Ishikawa (cell line): ENCODE data around the gene TREML4.

Source experiments
- CEBPB ChIP-seq: IDR thresholded peaks from 2 replicates; pipeline ENCODE4 v1.6.1; 2012
- CREB1 ChIP-seq: IDR thresholded peaks from 2 replicates; pipeline ENCODE4 v1.6.1; 2012; ENCODE audit warnings: low read depth
- EGR1 ChIP-seq: IDR thresholded peaks from 2 replicates; pipeline ENCODE4 v1.6.1; 2012
- EP300 ChIP-seq: IDR thresholded peaks from 2 replicates; pipeline ENCODE4 v1.6.1; 2012; ENCODE audit warnings: borderline replicate concordance
- FOXM1 ChIP-seq: IDR thresholded peaks from 2 replicates; pipeline ENCODE4 v1.6.1; 2012; ENCODE audit warnings: low read depth, borderline replicate concordance
- NFIC ChIP-seq: IDR thresholded peaks from 2 replicates; pipeline ENCODE4 v1.6.1; 2012
- RAD21 ChIP-seq: IDR thresholded peaks from 2 replicates; pipeline ENCODE4 v1.6.1; 2012; ENCODE audit warnings: low read depth
- TAF1 ChIP-seq: IDR thresholded peaks from 2 replicates; pipeline ENCODE4 v1.6.1; 2012; ENCODE audit warnings: low read depth, mild to moderate bottlenecking
- TCF12 ChIP-seq: IDR thresholded peaks from 2 replicates; pipeline ENCODE4 v1.6.1; 2012; ENCODE audit warnings: low read depth
- TEAD4 ChIP-seq: IDR thresholded peaks from 2 replicates; pipeline ENCODE4 v1.6.1; 2012
- YY1 ChIP-seq: IDR thresholded peaks from 2 replicates; pipeline ENCODE4 v1.6.1; 2012; ENCODE audit warnings: low read depth
- ZBTB7A ChIP-seq: IDR thresholded peaks from 2 replicates; pipeline ENCODE4 v1.6.1; 2012; ENCODE audit warnings: low read depth
- TF ChIP-seq, protein P1 (sequence below): IDR thresholded peaks from 2 replicates; pipeline ENCODE4 v1.6.1; 2012
- TF ChIP-seq, protein P2 (sequence below): IDR thresholded peaks from 2 replicates; pipeline ENCODE4 v1.6.1; 2012
- TF ChIP-seq, protein P3 (sequence below): IDR thresholded peaks from 2 replicates; pipeline ENCODE4 v1.6.1; 2012; ENCODE audit warnings: low read depth, mild to moderate bottlenecking

Gene TREML4

DNA sequence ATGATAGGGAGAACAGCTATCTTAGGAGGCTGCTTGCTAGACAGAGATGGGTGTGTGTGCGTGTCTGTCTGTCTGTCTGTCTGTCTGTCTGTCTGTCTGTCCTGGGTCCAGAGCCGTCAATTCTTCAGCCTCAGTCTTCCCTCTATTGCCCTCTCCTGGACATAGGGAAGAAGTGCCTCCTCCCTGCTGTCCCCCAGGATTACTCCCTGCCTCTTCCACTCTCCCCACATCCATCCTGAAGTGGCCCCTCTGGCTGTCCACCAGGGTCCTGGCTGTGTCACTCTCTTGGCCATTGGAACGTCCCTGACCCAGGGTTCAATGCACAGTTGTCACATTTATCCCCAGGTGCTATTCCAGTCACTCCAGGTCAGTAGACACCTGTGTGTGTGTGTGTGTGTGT, 37.4 kb upstream of the TREML4 start:
- no peak for TF ChIP-seq EP300
- no peak for TF ChIP-seq RAD21
- TF ChIP-seq CREB1, result no peak
- no peak for TF ChIP-seq TCF12
- no peak for TF ChIP-seq NFIC
- no peak for TF ChIP-seq TEAD4
- no peak for TF ChIP-seq EGR1
- TF ChIP-seq YY1, result no peak
- TF ChIP-seq TAF1, result no peak

DNA sequence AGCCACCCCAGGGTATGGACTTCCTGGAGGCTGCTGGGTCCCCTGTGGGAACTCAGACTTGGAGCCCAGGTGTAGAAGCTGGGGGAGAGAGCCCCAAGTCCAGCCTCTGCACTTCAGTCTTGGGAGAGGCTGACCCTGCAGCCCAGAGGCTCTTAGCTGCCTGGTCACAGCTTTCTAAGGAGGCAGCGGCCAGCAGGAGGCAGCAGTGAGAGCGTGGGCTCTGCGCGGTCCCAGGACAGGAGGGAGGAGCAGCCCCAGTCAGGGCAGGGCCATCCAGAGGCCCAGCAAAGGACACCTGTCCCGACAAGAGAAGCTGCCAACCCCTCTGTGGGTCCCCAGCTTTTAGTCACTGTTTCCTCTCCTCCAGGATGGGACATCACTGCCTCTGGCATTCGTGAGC, 36.6 kb upstream of the TREML4 start:
- TF ChIP-seq RAD21 (peak; percentile 47; the same call in 1 of the 2 replicates), TAF1 (no peak)

DNA sequence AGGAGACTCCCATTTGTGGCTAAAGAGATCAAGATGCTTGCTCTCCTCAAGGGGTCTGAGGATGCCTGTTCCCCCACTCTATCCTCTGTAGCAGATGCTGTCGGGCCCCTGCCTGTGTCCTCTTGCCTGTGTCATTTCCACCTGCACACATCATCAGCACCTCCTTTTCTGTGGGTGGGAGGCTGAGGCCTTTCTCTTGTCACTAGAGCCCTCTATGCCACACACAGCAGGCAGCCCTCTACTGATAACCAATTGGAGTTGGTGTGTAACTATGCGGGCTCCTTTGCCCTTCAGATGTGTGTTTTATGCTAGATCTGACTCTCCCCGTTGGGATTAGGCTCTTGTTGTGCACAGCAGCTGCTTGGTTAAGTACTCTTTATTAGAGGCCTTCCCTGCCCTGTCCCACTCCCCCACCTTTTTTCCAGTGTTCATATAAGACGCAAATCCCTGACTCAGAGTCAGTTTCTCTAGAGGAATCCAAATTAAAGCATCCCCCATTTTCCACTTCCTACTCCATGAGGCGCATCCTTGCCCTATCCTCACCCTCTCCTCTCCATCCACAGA, 34.9 kb upstream of the TREML4 start:
- TF ChIP-seq YY1 (no peak), EP300 (no peak), NFIC (no peak), TCF12 (no peak), TAF1 (no peak), RAD21 (no peak), EGR1 (no peak)
- TF ChIP-seq, protein P1, sequence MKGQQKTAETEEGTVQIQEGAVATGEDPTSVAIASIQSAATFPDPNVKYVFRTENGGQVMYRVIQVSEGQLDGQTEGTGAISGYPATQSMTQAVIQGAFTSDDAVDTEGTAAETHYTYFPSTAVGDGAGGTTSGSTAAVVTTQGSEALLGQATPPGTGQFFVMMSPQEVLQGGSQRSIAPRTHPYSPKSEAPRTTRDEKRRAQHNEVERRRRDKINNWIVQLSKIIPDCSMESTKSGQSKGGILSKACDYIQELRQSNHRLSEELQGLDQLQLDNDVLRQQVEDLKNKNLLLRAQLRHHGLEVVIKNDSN, result no peak
- TF ChIP-seq, protein P2, sequence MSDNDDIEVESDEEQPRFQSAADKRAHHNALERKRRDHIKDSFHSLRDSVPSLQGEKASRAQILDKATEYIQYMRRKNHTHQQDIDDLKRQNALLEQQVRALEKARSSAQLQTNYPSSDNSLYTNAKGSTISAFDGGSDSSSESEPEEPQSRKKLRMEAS, result no peak
- TF ChIP-seq, protein P3, sequence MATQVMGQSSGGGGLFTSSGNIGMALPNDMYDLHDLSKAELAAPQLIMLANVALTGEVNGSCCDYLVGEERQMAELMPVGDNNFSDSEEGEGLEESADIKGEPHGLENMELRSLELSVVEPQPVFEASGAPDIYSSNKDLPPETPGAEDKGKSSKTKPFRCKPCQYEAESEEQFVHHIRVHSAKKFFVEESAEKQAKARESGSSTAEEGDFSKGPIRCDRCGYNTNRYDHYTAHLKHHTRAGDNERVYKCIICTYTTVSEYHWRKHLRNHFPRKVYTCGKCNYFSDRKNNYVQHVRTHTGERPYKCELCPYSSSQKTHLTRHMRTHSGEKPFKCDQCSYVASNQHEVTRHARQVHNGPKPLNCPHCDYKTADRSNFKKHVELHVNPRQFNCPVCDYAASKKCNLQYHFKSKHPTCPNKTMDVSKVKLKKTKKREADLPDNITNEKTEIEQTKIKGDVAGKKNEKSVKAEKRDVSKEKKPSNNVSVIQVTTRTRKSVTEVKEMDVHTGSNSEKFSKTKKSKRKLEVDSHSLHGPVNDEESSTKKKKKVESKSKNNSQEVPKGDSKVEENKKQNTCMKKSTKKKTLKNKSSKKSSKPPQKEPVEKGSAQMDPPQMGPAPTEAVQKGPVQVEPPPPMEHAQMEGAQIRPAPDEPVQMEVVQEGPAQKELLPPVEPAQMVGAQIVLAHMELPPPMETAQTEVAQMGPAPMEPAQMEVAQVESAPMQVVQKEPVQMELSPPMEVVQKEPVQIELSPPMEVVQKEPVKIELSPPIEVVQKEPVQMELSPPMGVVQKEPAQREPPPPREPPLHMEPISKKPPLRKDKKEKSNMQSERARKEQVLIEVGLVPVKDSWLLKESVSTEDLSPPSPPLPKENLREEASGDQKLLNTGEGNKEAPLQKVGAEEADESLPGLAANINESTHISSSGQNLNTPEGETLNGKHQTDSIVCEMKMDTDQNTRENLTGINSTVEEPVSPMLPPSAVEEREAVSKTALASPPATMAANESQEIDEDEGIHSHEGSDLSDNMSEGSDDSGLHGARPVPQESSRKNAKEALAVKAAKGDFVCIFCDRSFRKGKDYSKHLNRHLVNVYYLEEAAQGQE, result no peak

DNA sequence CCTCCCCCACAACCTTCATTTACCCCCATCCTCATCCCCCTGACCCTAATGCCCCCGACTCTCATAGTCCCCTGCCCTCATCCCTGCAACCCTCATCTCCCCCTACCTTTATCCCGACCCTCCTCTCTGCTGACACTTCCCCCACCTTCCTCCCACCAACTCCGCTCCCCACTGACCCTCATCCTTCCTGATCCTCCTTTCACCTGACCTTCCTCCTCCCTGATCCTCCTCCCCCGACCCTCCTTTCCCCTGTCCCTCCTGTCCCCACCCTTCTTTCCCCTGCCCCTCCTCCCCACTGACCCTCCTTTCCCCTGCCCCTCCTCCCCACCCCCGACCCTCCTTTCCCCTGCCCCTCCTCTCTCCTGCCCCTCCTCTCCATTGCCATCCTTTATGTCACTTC, 34.3 kb upstream of the TREML4 start:
- no peak for TF ChIP-seq TCF12
- no peak for TF ChIP-seq YY1
- TF ChIP-seq NFIC, result no peak
- TF ChIP-seq, protein P1, result no peak

DNA sequence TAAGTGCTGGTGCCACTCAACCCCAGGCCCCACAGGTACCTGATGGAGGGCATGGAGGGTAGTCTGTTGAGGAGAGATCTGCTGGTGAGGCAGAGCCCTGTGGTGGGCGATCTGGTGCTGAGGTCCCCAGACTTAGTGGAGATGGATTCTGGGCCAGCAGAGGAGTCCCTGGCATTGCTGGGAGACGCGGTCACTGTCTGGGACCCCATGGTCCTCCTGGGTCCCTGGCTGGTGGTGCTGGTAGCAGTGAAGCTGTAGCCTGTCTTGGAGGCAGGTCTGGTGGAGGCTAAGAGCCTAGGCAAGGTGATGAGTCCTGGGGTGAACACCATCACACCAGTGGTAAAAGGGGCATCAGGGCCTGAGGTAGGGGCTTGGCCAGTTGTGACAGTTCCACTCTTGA, 33.8 kb upstream of the TREML4 start:
- TF ChIP-seq CEBPB (no peak), FOXM1 (no peak), TAF1 (no peak), YY1 (no peak), NFIC (no peak), TEAD4 (no peak), ZBTB7A (no peak), EP300 (no peak), TCF12 (no peak), CREB1 (no peak), RAD21 (no peak)
- TF ChIP-seq, protein P2, result no peak
- TF ChIP-seq, protein P1, result no peak
- TF ChIP-seq, protein P3, result no peak

DNA sequence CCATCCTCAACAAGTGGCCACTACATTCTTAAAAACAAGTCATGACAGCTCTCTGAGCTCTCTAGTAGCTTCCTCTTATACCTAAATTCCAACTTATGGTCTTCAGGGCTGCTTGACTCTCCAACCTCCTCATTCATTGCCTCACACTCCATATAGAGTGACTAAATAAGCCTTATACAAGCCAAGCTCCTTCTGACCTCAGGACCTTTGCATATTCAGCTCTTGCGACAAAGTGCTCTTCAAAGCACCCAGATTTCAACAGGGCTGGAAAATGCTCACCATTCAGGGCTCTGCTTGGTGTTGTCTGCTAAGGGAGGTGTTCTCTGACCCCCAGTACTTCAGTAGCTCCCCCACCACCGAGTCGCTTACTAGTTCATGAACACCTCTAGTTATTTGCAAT, 30.9 kb upstream of the TREML4 start:
- TF ChIP-seq TCF12, result no peak
- TF ChIP-seq CREB1, result no peak
- no peak for TF ChIP-seq RAD21
- TF ChIP-seq EGR1, result no peak
- no peak for TF ChIP-seq FOXM1
- no peak for TF ChIP-seq TEAD4
- TF ChIP-seq TAF1, result no peak
- no peak for TF ChIP-seq CEBPB
- TF ChIP-seq, protein P3, result no peak
- no peak for TF ChIP-seq ZBTB7A
